AG08396 (cell line): ENCODE data around the gene DLK2.
"Not testable (repeated sequence)": the region's sequence is repeated elsewhere in the genome, so short reads cannot be mapped to it uniquely, and the experiment has no call there.

ENCODE experiments used
- DNase-seq: peaks from one replicate; pipeline ENCODE4 v3.0.0; 2012; ENCODE audit warnings: low spot score, mixed read lengths

The DLK2 gene

GRCh38 chr6:43481591-43482236, 26.4 kb upstream of the DLK2 start:
- DNase-seq = no peak

GRCh38 chr6:43481075-43481474, 25.7 kb upstream of the DLK2 start:
- no peak for DNase-seq

- no peak for DNase-seq
Observed at GRCh38 chr6:43478008-43478372, 22.6 kb upstream of the DLK2 start.

DNA sequence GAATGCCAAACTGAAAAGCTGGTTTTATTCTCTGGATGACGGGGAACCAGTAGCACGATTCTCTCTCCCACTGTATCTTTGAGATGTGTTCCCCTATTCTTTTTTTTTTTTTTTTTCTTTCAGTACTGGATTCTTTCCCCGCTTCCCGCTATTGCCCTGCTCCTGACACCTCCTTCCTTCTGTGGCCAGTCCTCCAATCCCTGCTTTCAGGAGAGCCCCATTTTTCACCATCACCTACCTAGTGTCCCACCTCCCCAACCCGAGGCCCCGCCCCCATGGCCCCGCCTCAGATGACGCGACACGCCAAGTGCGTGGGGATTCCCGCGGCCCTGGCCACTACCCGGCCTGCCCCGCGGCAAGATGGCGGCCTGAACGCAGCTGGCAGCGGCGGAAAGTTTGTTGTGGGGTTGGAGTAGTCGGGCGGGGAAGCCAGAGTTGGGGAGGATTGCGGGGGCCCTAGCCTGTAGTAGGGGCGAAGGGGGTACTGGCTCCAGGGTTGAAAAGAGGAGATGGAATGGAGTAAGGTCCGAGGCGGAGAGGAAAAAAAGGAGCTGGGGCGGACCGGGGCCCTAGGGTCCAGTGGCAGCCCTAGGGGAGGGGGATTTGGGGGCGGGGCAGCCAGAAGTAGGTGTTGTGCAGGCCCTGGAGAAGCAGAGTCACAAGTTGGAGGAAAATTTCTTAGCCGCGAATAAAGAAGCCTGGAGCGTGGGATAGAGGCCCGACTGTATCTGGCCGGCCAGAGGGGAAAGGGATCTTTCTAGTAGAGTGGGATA, 22.1 kb upstream of the DLK2 start, which contains the start of gene TJAP1:
TJAP1 (plus strand) TSS at position 336 of the 773 bp plus-strand sequence. CDS start 21,432 bp downstream, outside the sequence.
- DNase-seq = peak; percentile 92

DNA sequence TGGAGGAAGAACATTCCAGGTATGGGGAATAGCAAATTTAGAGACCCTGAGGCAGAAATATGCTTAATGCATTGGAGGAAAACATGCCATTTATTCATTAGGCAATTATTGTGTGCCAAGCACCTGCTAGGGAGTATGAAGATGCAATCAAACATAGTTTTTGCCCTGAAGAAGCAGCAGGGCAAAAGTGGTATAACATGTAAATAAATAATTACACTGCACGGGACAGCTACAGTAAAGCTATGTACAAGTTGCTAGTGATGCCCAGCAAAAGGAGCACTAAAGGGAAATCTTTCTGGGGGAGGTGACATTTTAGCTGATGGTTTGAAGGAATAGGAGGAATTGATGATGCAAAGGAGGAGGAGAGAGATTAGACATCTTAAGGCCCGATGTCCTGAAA, 21.4 kb upstream of the DLK2 start:
- DNase-seq = no peak

- no peak for DNase-seq
Observed at GRCh38 chr6:43475516-43475915, 20.2 kb upstream of the DLK2 start.

DNA sequence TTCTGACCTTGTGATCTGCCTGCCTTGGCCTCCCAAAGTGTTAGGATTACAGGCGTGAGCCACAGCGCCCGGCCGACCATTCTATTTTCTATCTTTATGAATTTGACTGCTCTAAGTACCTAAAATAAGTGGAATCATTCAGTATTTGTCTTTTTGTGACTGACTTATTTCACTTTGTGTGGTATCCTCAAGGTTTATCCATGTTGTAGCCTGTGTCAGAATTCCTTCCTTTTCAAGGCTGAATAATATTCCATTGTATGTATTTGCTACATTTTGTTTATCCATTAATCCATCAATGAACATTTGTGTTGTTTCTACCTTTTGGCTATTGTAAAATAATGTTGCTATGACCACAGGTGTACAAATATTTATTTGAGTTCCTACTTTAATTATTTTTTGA, 17.2 kb upstream of the DLK2 start:
- no peak for DNase-seq

- no peak for DNase-seq
Observed at GRCh38 chr6:43471399-43471798, 16.1 kb upstream of the DLK2 start.

GRCh38 chr6:43469947-43470346, 14.6 kb upstream of the DLK2 start:
- no peak for DNase-seq

DNA sequence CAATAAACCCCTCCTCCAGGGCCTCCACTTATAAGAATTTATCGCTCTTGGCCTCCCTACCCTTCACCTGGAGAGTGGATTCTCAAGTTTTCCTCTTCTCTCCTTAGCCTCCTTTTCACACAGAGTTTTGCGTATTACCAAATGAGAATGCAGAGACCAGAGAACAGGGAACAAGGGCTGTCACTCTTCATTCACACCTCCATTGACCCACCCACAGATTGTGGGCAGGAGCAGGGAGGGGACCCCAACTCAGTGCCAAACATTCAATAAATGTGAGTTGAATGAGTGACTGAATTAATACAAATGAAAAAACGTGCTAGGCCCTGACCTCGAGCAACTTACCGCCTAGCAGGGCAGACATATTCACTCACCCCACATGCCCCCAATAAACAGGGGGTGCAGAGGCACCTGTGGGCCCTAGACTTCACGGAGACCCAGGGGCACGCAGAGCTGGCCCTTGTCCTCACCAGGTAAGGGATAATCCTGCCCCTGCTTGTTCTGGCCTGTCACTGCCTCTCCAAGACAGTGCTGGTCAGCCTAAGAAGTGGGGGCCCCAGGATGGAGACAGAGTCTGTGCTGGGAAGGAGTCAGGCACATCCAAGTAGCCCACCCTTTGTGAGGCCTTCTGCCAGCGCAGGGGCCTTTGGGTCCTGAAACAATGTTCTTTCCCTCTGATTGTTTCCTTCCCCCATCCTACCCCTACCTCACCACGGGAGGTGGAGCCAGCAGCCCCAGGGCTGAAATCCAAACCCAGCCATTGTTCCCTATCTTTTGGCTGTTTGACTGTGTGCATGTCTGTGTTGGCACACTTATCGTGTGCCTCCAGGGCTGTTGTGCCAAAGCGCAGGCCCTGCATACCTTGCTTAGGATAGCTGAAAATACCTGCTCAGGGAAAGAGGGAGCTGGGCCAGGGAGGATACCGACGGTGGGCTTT, 13.7 kb upstream of the DLK2 start:
- no peak for DNase-seq

- no peak for DNase-seq
Observed at GRCh38 chr6:43468240-43468639, 12.9 kb upstream of the DLK2 start.

GRCh38 chr6:43467752-43468151, 12.4 kb upstream of the DLK2 start:
- no peak for DNase-seq

- DNase-seq = not testable (repeated sequence)
Observed at GRCh38 chr6:43467265-43467664, 11.9 kb upstream of the DLK2 start.

GRCh38 chr6:43465948-43466347, 10.6 kb upstream of the DLK2 start:
- no peak for DNase-seq

DNA sequence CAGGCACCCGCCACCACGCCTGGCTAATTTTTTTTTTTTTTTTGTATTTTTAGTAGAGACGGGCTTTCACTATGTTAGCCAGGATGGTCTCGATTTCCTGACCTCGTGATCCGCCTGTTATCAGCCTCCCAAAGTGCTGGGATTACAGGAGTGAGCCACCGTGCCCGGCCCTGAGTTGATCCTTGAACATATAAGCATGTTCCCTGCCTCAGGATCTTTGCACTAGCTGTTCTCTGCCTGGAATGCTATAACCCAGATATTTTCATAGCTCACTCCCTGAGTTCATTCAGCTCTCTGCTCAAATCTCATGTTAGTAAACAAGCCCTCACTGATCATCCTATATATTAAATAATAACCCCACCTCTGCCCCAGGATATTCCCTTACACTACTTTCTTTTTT, 9.0 kb upstream of the DLK2 start:
- no peak for DNase-seq

DNA sequence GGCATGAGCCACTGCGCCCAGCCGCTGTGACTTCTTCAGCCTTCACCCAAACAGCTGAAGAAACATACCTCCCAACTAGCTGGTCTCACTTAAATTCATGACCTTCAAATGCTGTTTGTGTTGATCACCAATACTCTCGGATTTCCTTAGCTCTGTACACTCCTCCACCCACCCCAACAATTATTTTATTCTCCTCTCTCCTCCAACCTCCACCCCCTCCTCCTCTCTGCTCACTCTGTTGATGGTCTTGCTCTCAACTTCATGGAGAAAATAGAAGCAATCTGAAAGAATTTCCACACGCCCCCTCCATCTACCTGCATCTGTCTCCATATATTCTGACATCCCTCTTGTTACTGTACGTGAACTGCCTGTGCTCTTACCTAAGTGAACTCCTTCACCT, 6.6 kb upstream of the DLK2 start:
- DNase-seq = no peak

GRCh38 chr6:43460032-43460431, 4.7 kb upstream of the DLK2 start:
- no peak for DNase-seq

GRCh38 chr6:43459535-43459934, 4.2 kb upstream of the DLK2 start:
- no peak for DNase-seq

- not testable (repeated sequence) for DNase-seq
Observed at GRCh38 chr6:43458154-43458553, 2.8 kb upstream of the DLK2 start.

- no peak for DNase-seq
Observed at GRCh38 chr6:43457643-43458042, 2.3 kb upstream of the DLK2 start.

- peak; percentile 94 for DNase-seq
Observed at GRCh38 chr6:43454696-43455530, 435 bp downstream of the DLK2 start.

DNA sequence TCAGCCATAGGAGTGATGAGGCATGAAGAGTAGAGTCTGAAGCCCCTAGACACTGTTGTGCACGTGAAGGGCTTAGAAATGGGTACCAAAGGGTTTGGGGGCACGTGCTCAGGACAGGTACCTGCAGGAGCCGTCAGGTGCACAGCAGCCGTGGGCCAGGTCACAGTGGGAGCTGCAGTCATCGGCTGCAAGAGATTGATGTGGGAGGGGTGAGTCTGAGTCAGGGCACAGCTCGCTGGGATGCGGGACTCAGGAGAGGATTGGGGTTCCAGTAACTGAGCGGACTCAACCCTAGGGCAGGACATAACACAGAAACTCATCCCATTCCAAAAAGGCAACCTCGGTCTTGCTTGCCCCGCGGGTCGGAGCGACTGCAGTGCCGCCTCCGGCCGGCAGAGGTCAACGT, 1.1 kb downstream of the DLK2 start:
- DNase-seq = no peak
